HL-60 (cell line): ENCODE measurements around the gene TAOK3.

Experiments used
- CTCF ChIP-seq: IDR thresholded peaks from one replicate; pipeline ENCODE4 v1.5.1; 2011; ENCODE audit warnings: low read length, control low read depth, inconsistent platforms; ENCODE audit not compliant: insufficient read depth
- GABPA ChIP-seq: IDR thresholded peaks from 2 replicates; pipeline ENCODE4 v1.6.1; 2012; ENCODE audit warnings: low read depth
- POLR2AphosphoS5 ChIP-seq: IDR thresholded peaks from 2 replicates; pipeline ENCODE4 v1.6.1; 2012; ENCODE audit warnings: low read depth
- SPI1 ChIP-seq: IDR thresholded peaks from 2 replicates; pipeline ENCODE4 v1.6.1; 2012; ENCODE audit warnings: low read depth, mild to moderate bottlenecking, borderline replicate concordance
- TF ChIP-seq, protein P1 (sequence below): IDR thresholded peaks from 2 replicates; pipeline ENCODE4 v1.6.1; 2012; ENCODE audit warnings: low read depth; ENCODE audit not compliant: insufficient replicate concordance

DNA sequence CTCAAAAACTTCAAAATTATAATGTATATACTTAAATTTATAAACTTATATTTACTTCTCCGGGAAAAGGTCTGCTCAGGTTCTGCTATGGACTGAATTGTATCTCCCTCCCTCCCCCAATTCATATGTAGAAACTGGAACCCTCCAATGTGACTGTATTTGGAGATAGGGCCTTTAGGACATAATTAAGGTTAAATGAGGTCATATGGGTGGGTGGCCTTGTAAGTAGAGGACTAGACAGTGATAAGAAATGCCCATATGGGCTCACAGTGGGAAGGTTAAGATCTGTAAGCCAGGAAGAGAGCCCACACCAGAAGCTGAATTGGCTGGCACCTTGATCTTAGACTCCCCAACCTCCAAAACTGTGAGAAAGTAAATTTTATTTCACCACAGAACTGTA lies 84.5 kb downstream of the TAOK3 start:
- TF ChIP-seq POLR2AphosphoS5 (no peak), CTCF (no peak), SPI1 (no peak), GABPA (no peak)
- TF ChIP-seq, protein P1, sequence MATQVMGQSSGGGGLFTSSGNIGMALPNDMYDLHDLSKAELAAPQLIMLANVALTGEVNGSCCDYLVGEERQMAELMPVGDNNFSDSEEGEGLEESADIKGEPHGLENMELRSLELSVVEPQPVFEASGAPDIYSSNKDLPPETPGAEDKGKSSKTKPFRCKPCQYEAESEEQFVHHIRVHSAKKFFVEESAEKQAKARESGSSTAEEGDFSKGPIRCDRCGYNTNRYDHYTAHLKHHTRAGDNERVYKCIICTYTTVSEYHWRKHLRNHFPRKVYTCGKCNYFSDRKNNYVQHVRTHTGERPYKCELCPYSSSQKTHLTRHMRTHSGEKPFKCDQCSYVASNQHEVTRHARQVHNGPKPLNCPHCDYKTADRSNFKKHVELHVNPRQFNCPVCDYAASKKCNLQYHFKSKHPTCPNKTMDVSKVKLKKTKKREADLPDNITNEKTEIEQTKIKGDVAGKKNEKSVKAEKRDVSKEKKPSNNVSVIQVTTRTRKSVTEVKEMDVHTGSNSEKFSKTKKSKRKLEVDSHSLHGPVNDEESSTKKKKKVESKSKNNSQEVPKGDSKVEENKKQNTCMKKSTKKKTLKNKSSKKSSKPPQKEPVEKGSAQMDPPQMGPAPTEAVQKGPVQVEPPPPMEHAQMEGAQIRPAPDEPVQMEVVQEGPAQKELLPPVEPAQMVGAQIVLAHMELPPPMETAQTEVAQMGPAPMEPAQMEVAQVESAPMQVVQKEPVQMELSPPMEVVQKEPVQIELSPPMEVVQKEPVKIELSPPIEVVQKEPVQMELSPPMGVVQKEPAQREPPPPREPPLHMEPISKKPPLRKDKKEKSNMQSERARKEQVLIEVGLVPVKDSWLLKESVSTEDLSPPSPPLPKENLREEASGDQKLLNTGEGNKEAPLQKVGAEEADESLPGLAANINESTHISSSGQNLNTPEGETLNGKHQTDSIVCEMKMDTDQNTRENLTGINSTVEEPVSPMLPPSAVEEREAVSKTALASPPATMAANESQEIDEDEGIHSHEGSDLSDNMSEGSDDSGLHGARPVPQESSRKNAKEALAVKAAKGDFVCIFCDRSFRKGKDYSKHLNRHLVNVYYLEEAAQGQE, result no peak
